HUDEP-2 (cell line): ENCODE data around the gene SOX10.
"Not testable (repeated sequence)": the region's sequence is repeated elsewhere in the genome, so short reads cannot be mapped to it uniquely, and the experiment has no call there.

ENCODE experiments used
- DNase-seq, 76 experiments: peaks; one replicate each; lab custom pipeline; 2025; ENCODE audit not compliant: unreplicated experiment in 76 of 76; lab: John Stamatoyannopoulos, UW

Gene SOX10

DNA sequence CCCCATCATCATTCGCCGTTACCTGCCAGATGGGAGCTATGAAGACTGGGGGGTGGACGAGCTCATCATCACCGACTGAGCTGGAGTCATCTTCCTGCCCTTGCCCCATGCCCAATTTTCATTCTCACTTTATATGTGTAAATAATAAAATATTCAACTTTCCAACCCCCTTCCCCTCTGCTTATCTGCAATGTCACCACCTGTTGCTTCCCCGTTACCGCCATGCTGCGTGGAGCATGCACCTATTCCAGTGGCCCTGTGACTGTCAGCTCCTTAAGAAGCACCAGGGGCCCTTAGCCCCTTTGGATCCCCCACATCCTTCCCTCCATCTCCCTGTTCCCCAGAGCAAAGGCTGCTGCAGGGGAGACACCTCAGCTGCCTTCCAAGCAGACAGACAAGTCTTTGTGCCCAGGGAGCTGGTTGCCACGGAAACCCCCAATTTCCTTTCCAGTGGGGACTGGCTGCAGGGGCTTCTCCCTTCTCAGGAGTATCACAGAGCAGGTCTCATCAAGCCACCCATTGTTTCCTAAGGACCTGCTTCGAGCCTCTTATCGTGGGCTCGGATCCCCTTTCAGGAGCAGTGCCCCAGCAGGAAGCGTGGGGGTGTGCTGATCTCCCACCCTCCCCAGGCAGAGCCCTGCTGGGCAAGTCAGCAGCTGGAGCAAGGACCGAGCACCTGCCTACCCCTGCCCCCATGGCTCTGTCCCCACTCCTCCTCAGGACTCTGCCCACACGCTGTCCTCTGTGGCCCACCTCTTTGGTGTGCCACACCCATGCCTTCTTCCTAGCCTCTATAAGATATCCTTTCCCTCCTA, 16.5 kb downstream of the SOX10 start:
- no peak for DNase-seq

GRCh38 chr22:37967147-37967546, 17.2 kb downstream of the SOX10 start:
- DNase-seq = no peak

DNA sequence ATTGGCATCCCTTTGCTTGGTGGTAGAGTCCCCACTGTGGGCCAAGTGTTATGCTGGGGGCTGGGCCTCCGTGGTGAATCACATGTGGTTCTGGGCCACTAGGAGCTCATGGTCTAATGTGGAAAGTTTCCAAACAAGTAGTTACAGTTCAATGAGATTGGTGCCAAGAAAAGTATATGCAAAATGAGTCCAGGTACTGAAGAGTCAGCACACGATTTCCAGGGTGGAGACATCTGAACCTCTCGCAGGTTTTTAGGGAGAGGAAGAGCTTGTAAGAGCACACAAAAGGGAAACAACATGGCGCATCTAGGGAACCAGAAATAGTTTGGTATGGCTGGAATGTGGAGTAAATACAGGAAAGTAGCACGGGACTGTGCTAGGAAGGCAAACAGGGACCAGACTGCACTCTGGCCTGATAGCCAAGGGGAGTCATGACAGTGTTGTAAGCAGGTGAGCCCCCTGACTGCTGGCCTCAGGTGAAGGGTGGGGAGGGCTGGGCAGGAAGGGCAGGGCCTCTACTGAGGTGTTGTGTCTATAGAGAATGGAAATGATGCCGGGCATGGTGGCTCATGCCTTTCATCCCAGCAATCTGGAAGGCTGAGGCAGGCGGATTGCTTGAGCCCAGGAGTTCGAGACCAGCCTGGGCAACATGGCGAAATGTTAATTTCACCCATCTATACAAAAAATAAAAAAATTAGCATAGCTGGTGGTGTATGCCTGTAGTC, 18.3 kb downstream of the SOX10 start:
- DNase-seq = no peak

DNA sequence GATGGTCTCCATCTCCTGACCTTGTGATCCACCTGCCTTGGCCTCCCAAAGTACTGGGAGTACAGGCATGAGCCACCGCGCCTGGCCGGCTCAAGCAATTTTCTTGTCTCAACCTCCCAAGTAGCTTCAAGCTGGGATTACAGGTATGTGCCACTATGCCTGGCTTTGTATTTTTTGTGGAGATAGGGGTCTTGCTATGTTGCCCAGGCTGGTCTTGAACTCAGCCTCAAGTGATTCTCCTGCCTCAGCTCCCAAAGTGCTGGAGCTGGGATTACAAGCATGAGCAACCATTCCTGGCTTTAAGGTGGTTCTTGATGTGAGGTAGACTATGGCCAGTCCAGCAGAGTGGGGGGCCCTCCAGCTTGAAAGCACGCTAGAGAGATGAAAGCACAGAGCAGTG, 23.3 kb downstream of the SOX10 start:
- no peak for DNase-seq

- no peak for DNase-seq
Observed at GRCh38 chr22:37959231-37959825, 25.0 kb downstream of the SOX10 start.

DNA sequence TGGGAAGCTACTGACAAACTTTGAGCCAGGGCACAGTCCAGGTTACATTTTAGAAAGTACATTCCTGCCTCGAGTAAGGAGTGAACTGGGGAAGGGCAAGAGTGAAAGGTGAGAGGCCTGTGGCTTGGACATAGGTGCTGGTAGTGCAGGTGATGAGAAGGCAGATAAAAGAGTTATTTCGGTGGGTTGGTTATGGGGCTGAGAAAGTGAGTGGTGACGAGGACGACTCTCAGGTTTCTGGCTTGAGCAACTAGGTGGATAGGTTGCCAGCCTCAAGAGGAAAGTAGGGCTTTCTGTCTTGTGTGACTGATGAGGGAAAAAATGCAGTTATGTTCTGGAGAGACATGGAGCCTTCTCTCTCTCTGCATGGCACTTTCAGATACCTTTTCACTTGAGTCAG, 27.1 kb downstream of the SOX10 start:
- no peak for DNase-seq

DNA sequence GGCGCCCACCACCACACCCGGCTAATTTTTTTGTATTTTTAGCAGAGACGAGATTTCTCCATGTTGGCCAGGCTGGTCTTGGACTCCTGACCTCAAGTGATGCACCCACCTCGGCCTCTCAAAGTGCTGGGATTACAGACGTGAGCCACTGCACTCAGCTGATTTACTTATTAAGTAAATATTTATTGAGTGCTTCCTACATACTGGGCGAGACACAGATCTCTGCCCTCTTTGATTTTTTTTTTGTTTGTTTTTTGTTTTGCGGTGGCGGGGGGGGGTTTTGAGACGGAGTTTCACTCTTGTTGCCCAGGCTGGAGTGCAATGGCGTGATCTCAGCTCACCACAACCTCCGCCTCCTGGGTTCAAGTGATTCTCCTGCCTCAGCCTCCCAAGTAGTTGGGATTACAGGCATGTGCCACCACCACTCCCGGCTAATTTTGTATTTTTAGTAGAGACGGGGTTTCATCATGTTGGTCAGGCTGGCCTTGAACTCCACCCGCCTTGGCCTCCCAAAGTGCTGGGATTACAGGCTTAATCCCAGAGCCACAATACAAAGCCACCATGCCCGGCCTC, 28.4 kb downstream of the SOX10 start:
- DNase-seq = not testable (repeated sequence)

GRCh38 chr22:37954686-37955085, 29.7 kb downstream of the SOX10 start:
- no peak for DNase-seq

DNA sequence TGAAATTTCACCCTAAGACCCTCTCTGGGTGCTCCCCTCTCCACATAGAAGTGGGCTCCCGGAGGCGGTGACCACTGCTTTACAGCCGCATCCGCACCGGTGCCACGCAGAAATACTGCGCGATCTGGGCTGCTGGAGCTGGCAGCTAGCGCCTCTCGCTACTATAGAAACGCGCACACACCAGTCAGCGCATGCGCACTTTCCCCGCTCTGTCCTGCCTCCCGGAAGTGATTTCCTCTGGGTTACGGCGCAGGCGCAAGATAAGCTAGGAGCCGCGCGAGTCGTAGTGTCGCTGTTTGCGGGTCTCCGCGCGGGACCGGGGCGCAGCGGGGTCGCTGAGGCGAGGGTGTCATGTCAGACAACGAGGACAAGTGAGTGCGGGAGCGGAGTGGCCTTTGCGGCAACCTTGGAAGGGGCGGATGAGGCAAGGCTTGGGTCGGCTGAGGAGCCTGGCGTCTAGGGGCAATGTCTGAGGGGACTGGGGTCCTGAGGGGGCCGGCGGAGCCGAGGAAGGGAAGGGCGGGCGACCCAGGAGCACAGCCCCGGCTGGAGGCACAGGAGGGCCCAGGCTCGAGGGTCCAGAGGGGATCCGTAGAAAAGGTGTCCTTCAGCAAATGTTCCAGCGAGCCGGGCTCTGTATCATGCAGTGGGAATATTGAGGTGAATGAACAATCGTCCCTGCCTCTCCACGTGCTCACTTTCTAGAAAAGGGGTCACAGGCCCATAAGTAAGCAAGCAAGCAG, 30.7 kb downstream of the SOX10 start, which contains the start of the genes C22orf23 and POLR2F:
TSS of gene C22orf23 (minus strand) at position 165 of the 743 bp plus-strand sequence. CDS start 452 bp downstream, outside the sequence.
TSS of gene POLR2F (plus strand) at position 263 of the 743 bp plus-strand sequence. CDS start at position 352, 89 bp downstream.
- DNase-seq = peak in 74 of 76 experiments; percentile 50 to 93 (median 87)

- DNase-seq = peak in 1 of 76 experiments; percentile 41
Observed at GRCh38 chr22:37953062-37953436, 31.3 kb downstream of the SOX10 start.

DNA sequence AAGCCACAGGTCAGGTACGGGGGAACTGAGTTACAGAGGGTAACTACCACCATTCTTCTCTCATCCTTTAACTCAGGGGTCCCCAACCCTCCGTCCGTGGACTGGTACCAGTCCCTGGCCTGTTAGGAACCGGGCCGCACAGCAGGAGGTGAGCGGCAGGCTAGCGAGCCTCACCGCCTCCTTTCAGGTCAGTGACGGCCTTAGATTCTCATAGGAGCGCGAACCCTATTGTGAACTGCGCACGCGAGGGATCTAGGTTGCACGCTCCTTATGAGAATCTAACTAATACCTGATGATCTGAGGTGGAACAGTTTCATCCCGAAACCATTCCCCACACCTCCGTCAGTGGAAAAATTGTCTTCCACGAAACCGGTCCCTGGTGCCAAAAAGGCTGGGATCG, 31.7 kb downstream of the SOX10 start:
- not testable (repeated sequence) for DNase-seq

- DNase-seq = no peak
Observed at GRCh38 chr22:37951305-37951704, 33.0 kb downstream of the SOX10 start.

DNA sequence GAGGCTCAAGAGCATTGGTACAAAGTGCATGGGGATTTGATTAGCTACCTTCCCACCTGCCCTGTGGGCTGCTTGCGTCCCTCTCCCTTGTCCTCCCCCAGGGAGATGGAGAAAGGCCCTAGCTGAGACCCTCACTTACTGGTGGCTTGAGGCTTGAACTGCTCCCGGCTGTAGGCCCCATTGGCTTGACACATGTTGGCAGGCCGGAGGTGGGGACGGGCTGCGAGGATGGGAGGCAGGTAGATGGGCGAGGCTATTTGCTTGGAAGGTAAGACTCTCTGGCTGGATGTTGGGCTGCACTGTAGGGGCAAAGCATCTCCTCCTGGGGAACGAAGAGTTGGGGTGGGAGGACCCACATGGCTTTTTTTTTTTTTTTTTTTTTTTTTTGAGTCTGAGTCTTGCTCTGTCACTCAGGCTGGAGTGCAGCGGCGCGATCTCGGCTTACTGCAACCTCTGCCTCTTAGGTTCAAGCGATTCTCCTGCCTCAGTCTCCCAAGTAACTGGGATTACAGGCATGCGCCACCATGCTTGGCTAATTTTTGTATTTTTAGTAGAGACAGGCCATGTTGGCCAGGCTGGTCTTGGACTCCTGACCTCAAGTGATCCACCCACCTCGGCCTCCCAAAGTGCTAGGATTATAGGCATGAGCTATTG, 37.1 kb downstream of the SOX10 start:
- not testable (repeated sequence) for DNase-seq

DNA sequence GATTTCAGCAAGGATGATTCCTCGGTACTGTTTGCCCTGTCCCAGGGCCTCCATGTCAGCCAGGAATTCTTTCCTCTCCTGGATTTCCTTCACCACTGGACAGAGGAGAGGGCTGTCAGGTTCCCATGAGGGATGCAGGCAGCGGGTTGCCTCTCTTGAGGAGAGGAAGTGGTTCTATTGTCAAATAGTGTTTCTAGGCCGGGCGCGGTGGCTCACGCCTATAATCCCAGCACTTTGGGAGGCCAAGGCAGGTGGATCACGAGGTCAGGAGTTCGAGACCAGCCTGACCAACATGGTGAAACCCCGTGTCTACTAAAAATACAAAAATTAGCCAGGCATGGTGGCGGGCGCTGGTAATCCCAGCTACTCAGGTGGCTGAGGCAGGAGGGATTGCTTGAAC, 39.9 kb downstream of the SOX10 start:
- DNase-seq = not testable (repeated sequence)

DNA sequence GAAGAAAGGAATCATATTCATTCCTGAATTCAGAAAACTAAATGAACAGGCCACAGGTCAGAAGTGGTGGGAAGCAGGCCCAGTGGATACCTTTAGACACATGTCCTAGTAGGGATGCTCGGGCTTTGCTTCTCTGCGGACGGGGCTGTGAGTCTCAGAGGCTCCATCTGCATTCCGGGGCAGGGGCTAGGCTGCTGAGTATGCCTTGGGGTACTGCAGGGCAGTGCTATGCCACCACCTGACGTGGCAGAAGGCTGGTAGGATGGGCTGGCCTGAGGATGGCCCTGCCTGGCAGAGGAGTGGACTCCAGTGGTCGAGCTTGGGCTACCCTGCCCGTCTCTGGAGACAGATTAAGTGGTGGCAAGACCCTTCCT, 40.5 kb downstream of the SOX10 start:
- no peak for DNase-seq

GRCh38 chr22:37943136-37943824, 41.1 kb downstream of the SOX10 start:
- DNase-seq = no peak

DNA sequence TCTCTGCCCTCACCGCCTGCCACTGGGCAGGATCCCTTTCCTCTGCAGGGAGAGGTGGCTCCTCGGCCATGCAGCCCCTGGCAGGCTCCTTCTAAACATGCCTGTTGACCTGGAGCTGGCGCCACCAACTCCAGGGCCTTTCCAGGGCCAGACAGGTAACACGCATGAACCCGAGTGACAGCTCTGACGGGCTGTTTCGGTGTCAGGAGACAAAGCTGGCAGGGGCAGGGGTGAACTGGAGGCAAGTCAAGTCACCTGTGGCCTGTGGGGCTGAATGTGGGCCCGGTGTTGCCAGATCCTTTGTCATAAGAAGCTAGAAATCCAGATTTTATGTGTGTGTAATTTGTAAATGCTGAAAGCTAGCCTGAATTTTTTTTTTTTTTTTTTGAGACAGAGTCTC, 42.2 kb downstream of the SOX10 start:
- DNase-seq = no peak

GRCh38 chr22:37940698-37941376, 43.5 kb downstream of the SOX10 start:
- no peak for DNase-seq
